GM12875 (cell line): ENCODE data around the gene PPP2R5A.
"Not testable (repeated sequence)": the region's sequence is repeated elsewhere in the genome, so short reads cannot be mapped to it uniquely, and the experiment has no call there.

ENCODE experiments used
- H3K4me3 ChIP-seq: one replicate; pipeline ENCODE4 v1.5.1; 2011; ENCODE audit warnings: low read depth, low read length, control low read depth
- CTCF ChIP-seq: IDR thresholded peaks from 2 replicates; pipeline ENCODE4 v1.5.1; 2011; ENCODE audit warnings: low read depth, mild to moderate bottlenecking, control low read depth, inconsistent platforms, low read length, moderate library complexity, borderline replicate concordance; ENCODE audit not compliant: insufficient read depth

The PPP2R5A gene

GRCh38 chr1:212311836-212312497, 26.8 kb downstream of the PPP2R5A start:
- no peak for TF ChIP-seq CTCF
- H3K4me3 ChIP-seq = no peak overlapping the region

DNA sequence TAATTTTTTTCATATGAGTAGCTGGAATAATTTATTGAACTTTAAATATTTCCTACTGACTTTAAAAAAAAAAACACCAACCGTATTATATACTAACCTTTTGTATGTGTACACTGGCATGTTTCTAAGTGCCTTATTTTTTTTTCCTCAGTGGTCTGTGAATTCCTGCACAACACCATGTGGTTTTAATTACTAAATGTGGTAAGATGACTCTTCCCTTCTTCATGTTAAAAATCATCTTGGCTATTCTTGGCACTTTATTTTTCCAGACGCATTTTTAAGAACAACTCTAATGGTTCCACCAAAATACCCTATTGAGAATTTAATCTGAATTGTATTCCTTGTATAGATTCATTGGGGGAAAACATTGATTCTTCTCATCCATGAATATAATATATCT, 28.4 kb downstream of the PPP2R5A start:
- TF ChIP-seq CTCF = no peak
- no peak overlapping the region for H3K4me3 ChIP-seq

DNA sequence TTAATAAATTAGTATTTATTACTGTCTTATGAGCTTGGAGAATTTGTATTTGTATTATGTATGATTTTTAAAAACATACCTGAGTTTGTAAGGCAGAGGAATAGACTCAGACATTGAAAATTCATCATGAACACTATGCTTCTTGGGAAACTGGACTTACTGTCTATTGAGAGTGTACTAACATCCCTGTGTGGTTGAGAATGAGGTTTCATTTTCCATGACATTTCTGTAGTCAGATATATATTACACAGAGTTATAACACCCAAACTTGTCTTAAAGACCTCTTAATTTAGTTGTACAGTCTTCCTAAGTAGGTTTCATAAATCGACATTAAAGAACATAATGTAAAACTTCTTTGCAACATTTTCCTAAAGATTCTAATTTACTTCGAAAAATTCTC, 30.0 kb downstream of the PPP2R5A start:
- no peak overlapping the region for H3K4me3 ChIP-seq
- TF ChIP-seq CTCF = no peak

DNA sequence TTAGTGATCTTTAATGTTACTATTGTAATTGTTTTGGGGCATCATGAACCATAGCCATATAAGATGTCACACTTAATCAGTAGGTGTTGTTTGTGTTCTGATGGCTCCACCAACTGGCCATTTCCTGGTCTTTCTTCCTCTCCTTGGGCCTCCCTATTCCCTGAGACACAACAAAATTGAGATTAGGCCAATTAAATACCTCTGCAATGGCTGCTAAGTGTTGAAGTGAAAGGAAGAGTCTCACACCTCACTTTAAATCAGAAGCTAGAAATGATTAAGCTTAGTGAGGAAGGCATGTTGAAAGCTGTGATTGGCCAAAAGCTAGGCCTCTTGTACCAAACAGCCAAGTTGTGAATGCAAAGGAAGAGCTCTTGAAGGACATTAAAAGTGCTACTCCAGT, 30.7 kb downstream of the PPP2R5A start:
- no peak overlapping the region for H3K4me3 ChIP-seq
- peak; percentile 15; the same call in 1 of the 2 replicates for TF ChIP-seq CTCF

DNA sequence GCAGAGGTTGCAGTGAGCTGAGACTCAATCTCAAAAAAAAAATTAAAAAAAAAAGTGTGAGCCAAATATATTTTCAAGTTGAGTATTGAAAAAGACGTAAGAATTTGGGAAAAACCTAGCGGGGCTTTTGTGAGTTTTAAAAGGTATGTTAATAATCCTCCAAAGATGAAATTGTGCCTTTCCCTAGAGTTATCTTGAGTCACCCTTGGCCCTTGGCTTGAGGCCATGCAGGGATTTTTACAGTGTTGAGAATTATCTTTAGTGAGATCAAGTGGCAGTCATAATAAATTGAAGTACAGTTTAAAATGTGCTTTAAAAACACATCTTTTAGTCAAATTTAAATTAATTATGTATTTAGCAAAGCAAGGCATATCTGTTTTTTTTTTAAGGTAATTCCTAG, 32.7 kb downstream of the PPP2R5A start:
- TF ChIP-seq CTCF = no peak
- no peak overlapping the region for H3K4me3 ChIP-seq

- H3K4me3 ChIP-seq = not testable (repeated sequence)
Measured at GRCh38 chr1:212321031-212321430, 35.8 kb downstream of the PPP2R5A start.

- H3K4me3 ChIP-seq = no peak overlapping the region
- TF ChIP-seq CTCF = no peak
Measured at GRCh38 chr1:212323066-212323465, 37.9 kb downstream of the PPP2R5A start.
